ENCODE results near the gene S100Z.

Gene S100Z

DNA sequence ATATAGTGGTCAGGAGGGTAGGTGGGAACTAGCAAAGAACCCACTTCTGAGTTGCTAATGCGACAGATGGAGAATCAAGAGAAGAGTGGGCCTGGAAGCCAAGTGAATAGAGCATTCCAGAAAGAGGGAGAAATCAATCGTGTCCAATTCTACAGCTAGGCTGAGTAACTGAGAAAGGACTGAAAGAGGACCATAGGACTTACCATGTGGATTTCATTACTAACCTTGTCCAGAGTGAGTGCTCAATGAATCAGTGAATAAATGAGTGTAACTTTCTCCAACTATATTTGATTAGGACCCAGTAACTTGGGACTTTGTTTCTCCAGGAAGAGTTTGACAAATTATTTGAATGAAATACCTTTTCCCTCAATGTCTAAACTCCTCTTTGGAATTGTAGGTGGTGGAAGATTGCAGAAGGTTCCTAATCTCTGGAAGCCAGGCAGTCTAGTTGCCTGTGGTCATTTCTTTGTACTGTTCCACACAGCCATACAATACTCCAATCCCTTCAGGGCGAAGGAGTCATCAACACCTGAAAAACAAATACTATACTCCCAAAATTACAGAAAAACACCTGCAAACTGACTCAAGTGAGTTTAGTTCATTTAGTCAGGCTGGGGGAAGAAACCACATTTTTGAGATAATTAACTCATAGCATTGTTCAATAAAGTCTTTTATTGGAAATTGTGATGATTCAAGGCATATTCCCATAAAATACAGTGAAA, 33.5 kb upstream of the S100Z start:
- H3K4me3 ChIP-seq (ENCODE audit: insufficient read depth, low read length, poor library complexity, severe bottlenecking) = no peak overlapping the region
- H3K4me2 ChIP-seq (ENCODE audit: low read depth, low read length, poor library complexity, severe bottlenecking) = no peak overlapping the region
- H3K79me2 ChIP-seq (ENCODE audit: insufficient read depth, low read length) = no peaks in the 10 kb centered on the region
- H3K36me3 ChIP-seq (ENCODE audit: low read length) = no peaks in the 10 kb centered on the region
- no peaks in the 10 kb centered on the region for H3K27me3 ChIP-seq (ENCODE audit: low read length)
- H4K20me1 ChIP-seq (ENCODE audit: low read depth, low read length) = no peaks in the 10 kb centered on the region
- no peak for TF ChIP-seq EZH2phosphoT487 (conservative IDR thresholded peaks at IDR 0.05; ENCODE audit: low read length)
- TF ChIP-seq, protein P1, sequence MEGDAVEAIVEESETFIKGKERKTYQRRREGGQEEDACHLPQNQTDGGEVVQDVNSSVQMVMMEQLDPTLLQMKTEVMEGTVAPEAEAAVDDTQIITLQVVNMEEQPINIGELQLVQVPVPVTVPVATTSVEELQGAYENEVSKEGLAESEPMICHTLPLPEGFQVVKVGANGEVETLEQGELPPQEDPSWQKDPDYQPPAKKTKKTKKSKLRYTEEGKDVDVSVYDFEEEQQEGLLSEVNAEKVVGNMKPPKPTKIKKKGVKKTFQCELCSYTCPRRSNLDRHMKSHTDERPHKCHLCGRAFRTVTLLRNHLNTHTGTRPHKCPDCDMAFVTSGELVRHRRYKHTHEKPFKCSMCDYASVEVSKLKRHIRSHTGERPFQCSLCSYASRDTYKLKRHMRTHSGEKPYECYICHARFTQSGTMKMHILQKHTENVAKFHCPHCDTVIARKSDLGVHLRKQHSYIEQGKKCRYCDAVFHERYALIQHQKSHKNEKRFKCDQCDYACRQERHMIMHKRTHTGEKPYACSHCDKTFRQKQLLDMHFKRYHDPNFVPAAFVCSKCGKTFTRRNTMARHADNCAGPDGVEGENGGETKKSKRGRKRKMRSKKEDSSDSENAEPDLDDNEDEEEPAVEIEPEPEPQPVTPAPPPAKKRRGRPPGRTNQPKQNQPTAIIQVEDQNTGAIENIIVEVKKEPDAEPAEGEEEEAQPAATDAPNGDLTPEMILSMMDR (IDR thresholded peaks at IDR 0.05; ENCODE audit: insufficient read depth, low read length, poor library complexity, severe bottlenecking) = no peak
- no peak overlapping the region for H3K27ac ChIP-seq (ENCODE audit: low read depth, low read length)
- no peaks in the 10 kb centered on the region for H3K9me2 ChIP-seq (replicated peaks; ENCODE audit: insufficient read depth, low read length)
- no peaks in the 10 kb centered on the region for H3F3A ChIP-seq (ENCODE audit: insufficient read depth)
- no peak overlapping the region for H3K9ac ChIP-seq (ENCODE audit: low read length)
- H2AFZ ChIP-seq (ENCODE audit: low read depth, low read length, severe bottlenecking) = no peak overlapping the region
- H3K9me3 ChIP-seq (ENCODE audit: insufficient read depth, low read length) = no peaks in the 10 kb centered on the region

DNA sequence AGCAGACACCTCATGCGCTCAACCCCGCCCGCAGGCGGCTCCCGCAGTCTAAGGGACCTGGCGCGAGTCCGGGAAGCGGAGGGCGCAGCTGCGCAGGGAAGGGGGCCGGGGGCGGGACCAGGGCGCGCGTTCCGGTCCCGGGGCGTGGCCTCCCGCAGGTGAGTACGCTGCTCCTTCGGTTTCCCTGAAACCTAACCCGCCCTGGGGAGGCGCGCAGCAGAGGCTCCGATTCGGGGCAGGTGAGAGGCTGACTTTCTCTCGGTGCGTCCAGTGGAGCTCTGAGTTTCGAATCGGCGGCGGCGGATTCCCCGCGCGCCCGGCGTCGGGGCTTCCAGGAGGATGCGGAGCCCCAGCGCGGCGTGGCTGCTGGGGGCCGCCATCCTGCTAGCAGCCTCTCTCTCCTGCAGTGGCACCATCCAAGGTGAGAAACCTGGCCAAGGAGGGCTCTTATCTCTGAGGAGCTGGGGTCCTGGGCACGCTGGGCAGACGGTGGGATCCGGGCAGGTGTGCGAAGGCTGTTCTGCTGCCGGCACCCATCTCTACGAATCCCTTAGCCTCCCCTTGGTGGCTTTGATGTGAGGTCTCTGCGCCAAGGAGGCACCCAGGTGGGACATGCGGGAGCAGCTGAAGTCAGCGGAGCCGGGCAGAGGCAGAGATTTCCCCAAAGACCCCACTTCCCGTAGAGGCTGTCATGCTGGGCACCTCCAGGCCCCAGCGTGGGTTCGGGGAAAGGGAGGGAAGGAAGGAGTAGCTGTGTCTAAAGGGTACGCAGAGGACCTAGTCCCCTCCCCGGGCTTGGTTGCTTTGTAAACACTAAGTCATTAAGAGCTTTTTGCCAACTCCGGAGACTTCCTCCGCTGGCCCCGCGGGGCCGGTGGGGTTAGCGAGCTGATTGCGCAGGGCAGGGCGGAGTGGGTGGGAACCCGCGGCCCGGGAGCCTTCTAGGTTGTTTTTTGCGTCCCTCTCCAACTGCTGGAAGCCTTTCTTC, 30.7 kb upstream of the S100Z start, which contains the start of gene F2RL1:
F2RL1 (plus strand) TSS at position 187 of the 988 bp plus-strand sequence; CDS start at position 340, 153 bp downstream.
- no peak within 1 kb of the TSS for H2AFZ ChIP-seq (ENCODE audit: low read depth, low read length, severe bottlenecking)
- H3K9ac ChIP-seq (ENCODE audit: low read length) = no peak within 1 kb of the TSS
- H3K36me3 ChIP-seq (ENCODE audit: low read length) = no peaks in the 10 kb centered on the region
- no peak within 1 kb of the TSS for H3K4me3 ChIP-seq (ENCODE audit: insufficient read depth, low read length, poor library complexity, severe bottlenecking)
- no peaks in the 10 kb centered on the region for H3K27me3 ChIP-seq (ENCODE audit: low read length)
- no peak within 1 kb of the TSS for H3K4me2 ChIP-seq (ENCODE audit: low read depth, low read length, poor library complexity, severe bottlenecking)
- no peaks in the 10 kb centered on the region for H3K9me3 ChIP-seq (ENCODE audit: insufficient read depth, low read length)
- H3K79me2 ChIP-seq (ENCODE audit: insufficient read depth, low read length) = no peaks in the 10 kb centered on the region
- no peaks in the 10 kb centered on the region for H3K9me2 ChIP-seq (replicated peaks; ENCODE audit: insufficient read depth, low read length)
- TF ChIP-seq, protein P1 (IDR thresholded peaks at IDR 0.05; ENCODE audit: insufficient read depth, low read length, poor library complexity, severe bottlenecking) = no peak
- TF ChIP-seq EZH2phosphoT487 (conservative IDR thresholded peaks at IDR 0.05; ENCODE audit: low read length) = no peak
- H3F3A ChIP-seq (ENCODE audit: insufficient read depth) = no peaks in the 10 kb centered on the region
- no peak within 1 kb of the TSS for H3K27ac ChIP-seq (ENCODE audit: low read depth, low read length)
- no peaks in the 10 kb centered on the region for H4K20me1 ChIP-seq (ENCODE audit: low read depth, low read length)

DNA sequence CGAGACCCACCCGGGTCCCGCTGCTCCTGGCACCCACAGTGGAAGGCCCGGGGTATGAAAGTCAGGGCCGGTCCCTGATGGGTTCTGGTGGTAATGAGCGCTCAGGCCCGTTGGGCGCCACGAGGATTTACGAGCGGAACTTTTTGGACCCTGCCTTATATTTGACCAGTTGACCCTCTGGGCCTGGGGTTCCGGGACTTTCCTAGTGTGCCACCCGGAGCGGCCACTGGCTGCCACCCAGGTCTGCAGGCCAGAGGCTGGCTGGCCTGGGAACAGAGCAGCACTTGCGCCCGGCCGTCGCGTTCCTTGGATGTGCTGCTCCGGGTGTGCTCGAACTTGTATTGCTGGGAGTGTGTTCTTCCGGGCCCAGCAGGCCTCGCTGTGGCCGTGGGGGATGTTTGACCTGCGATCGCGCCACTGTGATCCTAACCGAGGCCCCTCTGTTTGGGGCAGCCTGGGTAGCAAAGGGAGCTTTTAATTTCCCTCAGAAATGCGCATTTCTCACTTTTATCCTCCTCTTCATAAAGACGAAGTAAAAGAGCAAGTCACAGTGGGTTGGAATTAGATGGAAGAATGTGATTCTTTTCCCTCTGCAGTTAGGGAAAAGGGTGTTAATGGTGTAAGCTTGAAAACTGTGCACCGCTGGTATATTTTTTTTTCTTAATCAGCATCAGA, 29.8 kb upstream of the S100Z start:
- no peaks in the 10 kb centered on the region for H3K9me2 ChIP-seq (replicated peaks; ENCODE audit: insufficient read depth, low read length)
- H3K27ac ChIP-seq (ENCODE audit: low read depth, low read length) = no peak overlapping the region
- TF ChIP-seq, protein P1 (IDR thresholded peaks at IDR 0.05; ENCODE audit: insufficient read depth, low read length, poor library complexity, severe bottlenecking) = no peak
- no peak for TF ChIP-seq EZH2phosphoT487 (conservative IDR thresholded peaks at IDR 0.05; ENCODE audit: low read length)
- no peaks in the 10 kb centered on the region for H3K9me3 ChIP-seq (ENCODE audit: insufficient read depth, low read length)
- no peaks in the 10 kb centered on the region for H3K36me3 ChIP-seq (ENCODE audit: low read length)
- H3K4me2 ChIP-seq (ENCODE audit: low read depth, low read length, poor library complexity, severe bottlenecking) = no peak overlapping the region
- H3F3A ChIP-seq (ENCODE audit: insufficient read depth) = no peaks in the 10 kb centered on the region
- no peak overlapping the region for H3K9ac ChIP-seq (ENCODE audit: low read length)
- no peak overlapping the region for H3K4me3 ChIP-seq (ENCODE audit: insufficient read depth, low read length, poor library complexity, severe bottlenecking)
- no peak overlapping the region for H2AFZ ChIP-seq (ENCODE audit: low read depth, low read length, severe bottlenecking)
- H3K27me3 ChIP-seq (ENCODE audit: low read length) = no peaks in the 10 kb centered on the region
- H3K79me2 ChIP-seq (ENCODE audit: insufficient read depth, low read length) = no peaks in the 10 kb centered on the region
- no peaks in the 10 kb centered on the region for H4K20me1 ChIP-seq (ENCODE audit: low read depth, low read length)

Measured in SU-DHL-6 (cell line).